OCI-LY7 (cell line): ENCODE measurements around the gene PCED1B. TPM values are rescaled to one million over a fixed set of nuclear protein-coding genes. Genes with fewer than 3 reads are reported as not detected.
"Not testable (repeated sequence)": the region's sequence is repeated elsewhere in the genome, so short reads cannot be mapped to it uniquely, and the experiment has no call there.

Source experiments
- BruUV-seq: library from RNA; stranded (reverse); fragments of 400-500 nt; replicated peaks from 2 replicates; lab custom pipeline; 2021; lab: Mats Ljungman, UMichigan
- CTCF ChIA-PET: fragments of 300-600 bp; sonication (Branson Sonifier 250); formaldehyde crosslinking; loops from one replicate; lab custom pipeline; 2022; ENCODE audit warnings: antibody characterized with exemption; ENCODE audit not compliant: unreplicated experiment; lab: Charles Lee
- POLR2A ChIA-PET: fragments of 300-600 bp; sonication (Branson Sonifier 250); formaldehyde crosslinking; loops from one replicate; lab custom pipeline; 2022; ENCODE audit warnings: antibody characterized with exemption; lab: Charles Lee
- DNase-seq: peaks from one replicate; pipeline ENCODE4 v3.0.0-alpha.2; 2015; ENCODE audit warnings: low spot score
- H2AFZ ChIP-seq: fragments of 200-600 bp; sonication (generic), shearing (Covaris generic); 2 replicates; pipeline ENCODE4 v1.6.1; 2014; ENCODE audit warnings: mild to moderate bottlenecking, antibody characterized with exemption, low read length, moderate library complexity
- H3K27ac ChIP-seq: fragments of 200-600 bp; sonication (generic); 2 replicates; pipeline ENCODE4 v1.5.1; 2014; ENCODE audit warnings: mixed run types, low read depth, mild to moderate bottlenecking, moderate library complexity, low read length, inconsistent platforms; ENCODE audit not compliant: poor library complexity, severe bottlenecking
- H3K36me3 ChIP-seq: fragments of 200-600 bp; sonication (generic); 2 replicates; pipeline ENCODE4 v1.6.1; 2014; ENCODE audit warnings: mild to moderate bottlenecking, antibody characterized with exemption, low read length, moderate library complexity, mixed read lengths; ENCODE audit not compliant: insufficient read depth
- H3K4me1 ChIP-seq: fragments of 200-600 bp; sonication (generic); 2 replicates; pipeline ENCODE4 v1.5.1; 2014; ENCODE audit warnings: mild to moderate bottlenecking, low read length; ENCODE audit not compliant: insufficient read depth, poor library complexity, severe bottlenecking
- H3K4me2 ChIP-seq: fragments of 200-600 bp; sonication (generic); 2 replicates; pipeline ENCODE4 v1.6.1; 2014; ENCODE audit warnings: mild to moderate bottlenecking, low read length
- H3K4me3 ChIP-seq: fragments of 200-600 bp; sonication (generic); 2 replicates; pipeline ENCODE4 v1.5.1; 2014; ENCODE audit warnings: mild to moderate bottlenecking, low read depth, low read length; ENCODE audit not compliant: poor library complexity, severe bottlenecking
- H3K79me2 ChIP-seq: fragments of 200-600 bp; sonication (generic); 2 replicates; pipeline ENCODE4 v1.6.1; 2016; ENCODE audit warnings: low read depth, mild to moderate bottlenecking, low read length, moderate library complexity, mixed read lengths; ENCODE audit not compliant: insufficient read depth
- H3K9me2 ChIP-seq: fragments of 200-600 bp; sonication (generic); 2 replicates; pipeline ENCODE4 v1.6.1; 2016; ENCODE audit warnings: mild to moderate bottlenecking, low read length, mixed read lengths; ENCODE audit not compliant: insufficient read depth
- H3K9me3 ChIP-seq: fragments of 200-600 bp; sonication (generic); 2 replicates; pipeline ENCODE4 v1.6.1; 2014; ENCODE audit warnings: mild to moderate bottlenecking, mixed run types, low read length, mixed read lengths
- H4K20me1 ChIP-seq: fragments of 200-600 bp; sonication (generic); 2 replicates; pipeline ENCODE4 v1.6.1; 2014; ENCODE audit warnings: mild to moderate bottlenecking, antibody characterized with exemption, low read length, moderate library complexity, mixed read lengths; ENCODE audit not compliant: insufficient read depth
- CTCF ChIP-seq: fragments of 200-600 bp; sonication (generic); conservative IDR thresholded peaks from 2 replicates; pipeline ENCODE4 v1.5.1; 2014; ENCODE audit warnings: mild to moderate bottlenecking, antibody characterized with exemption, low read length, moderate library complexity, mixed read lengths
- EZH2phosphoT487 ChIP-seq: fragments of 200-600 bp; sonication (generic); IDR thresholded peaks from 2 replicates; pipeline ENCODE4 v1.6.1; 2018; ENCODE audit warnings: low read depth, borderline replicate concordance, mild to moderate bottlenecking, mixed run types, antibody characterized with exemption, low read length, moderate library complexity, mixed read lengths
- intact Hi-C: fragments of 100-400 bp; cut with micrococcal nuclease; formaldehyde crosslinking; loops from one replicate; pipeline ENCODE4 v1.10.0; 2022; ENCODE audit not compliant: unreplicated experiment
- total RNA-seq, 2 experiments: library from RNA; depleted of rRNA in 1 of 2; stranded (reverse); fragments of >200 nt in 1 of 2; shearing (Covaris generic) in 1 of 2; gene quantifications; 2 replicates each; pipeline ENCODE4 v1.2.3, GENCODE V29; 2014 to 2022

Gene PCED1B
- total RNA-seq, 2 experiments from 2014 or later, result 8.4 to 24.3 TPM

DNA sequence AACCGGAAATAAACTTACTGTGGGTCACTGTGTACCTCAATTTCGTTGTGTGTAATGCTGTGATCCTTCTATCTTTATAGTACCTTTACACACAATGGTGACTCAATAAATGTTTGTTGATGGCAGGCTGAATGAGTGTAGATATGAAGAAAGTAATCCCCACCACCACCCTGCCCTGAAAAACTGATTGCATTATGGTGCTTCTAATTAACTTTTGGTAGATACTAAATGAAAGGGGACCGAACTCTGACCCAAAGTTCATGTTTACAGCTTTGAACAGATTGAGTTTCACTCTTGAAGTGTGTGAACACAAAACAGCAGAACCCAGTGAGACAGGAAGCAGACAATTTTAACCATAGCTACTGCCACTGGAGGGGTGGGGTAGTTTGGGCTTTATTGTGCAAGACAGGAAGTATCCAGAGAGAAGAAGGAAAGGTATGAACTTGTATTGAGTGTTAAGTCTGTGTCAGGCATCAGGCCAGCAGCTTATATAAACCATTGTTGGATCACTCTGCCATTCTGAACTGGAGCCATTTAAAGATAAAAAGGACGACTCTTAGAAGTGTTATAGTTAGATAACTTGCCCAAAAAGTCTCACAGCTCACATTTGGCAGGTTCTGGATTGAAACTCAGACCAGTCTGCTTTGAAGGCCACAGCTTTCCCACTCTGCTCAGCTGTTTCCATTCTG is 197.3 kb downstream of the PCED1B start:
- no peaks in the 10 kb centered on the region for H4K20me1 ChIP-seq
- DNase-seq, result peak; percentile 79
- H3K27ac ChIP-seq, result peak overlapping the region; percentile 49
- H3K4me2 ChIP-seq, result peak overlapping the region; percentile 68
- TF ChIP-seq EZH2phosphoT487 (no peak), CTCF (no peak)
- BruUV-seq, result no TSS peak
- H3K4me3 ChIP-seq, result peak overlapping the region; percentile 31
- ChIA-PET POLR2A (interaction anchor here (0.6 to 2.7 kb wide), 10 partner anchors 9 to 1953 kb away, joined by 3 to 10 read pairs (median 4); no protein-coding TSS in a partner anchor), CTCF (interaction anchor here (1.0 kb wide), 1 partner anchor 31 kb away, joined by 3 read pairs; no protein-coding TSS in a partner anchor)
- peak overlapping the region; percentile 99 for H2AFZ ChIP-seq
- no peaks in the 10 kb centered on the region for H3K36me3 ChIP-seq
- H3K79me2 ChIP-seq, result no peaks in the 10 kb centered on the region
- H3K9me3 ChIP-seq, result no peaks in the 10 kb centered on the region
- intact Hi-C loops, result loop anchor here (2.0 kb wide), 1 partner anchor 60 kb away; no protein-coding TSS in a partner anchor
- H3K9me2 ChIP-seq, result no peaks in the 10 kb centered on the region
- peaks cover 36% of the 10 kb centered on the region for H3K4me1 ChIP-seq

DNA sequence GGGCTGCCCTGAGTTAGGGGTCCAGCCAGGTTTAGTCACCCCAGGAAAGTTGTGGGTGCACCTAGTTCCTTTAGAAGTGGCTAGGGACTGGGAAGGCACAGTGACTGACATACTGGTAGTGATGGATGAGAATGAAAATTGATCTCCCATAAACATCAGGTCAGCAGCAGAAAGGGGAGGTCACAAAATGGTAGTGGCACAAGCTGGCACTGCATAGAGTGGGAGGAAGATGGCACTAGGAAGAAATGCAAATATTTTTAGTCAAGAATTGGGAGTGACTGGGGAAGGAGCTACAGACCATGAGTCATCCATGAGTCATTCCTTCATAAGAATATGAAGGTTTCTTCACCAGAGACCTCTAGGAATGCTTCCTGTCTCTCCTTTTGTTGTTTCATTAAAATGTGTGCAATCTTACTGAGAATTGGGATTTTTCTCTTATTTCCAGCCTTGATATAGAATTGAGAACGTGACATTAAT is 198.6 kb downstream of the PCED1B start:
- intact Hi-C loops, result loop anchor here (2.0 kb wide), 1 partner anchor 61 kb away; no protein-coding TSS in a partner anchor
- Histone ChIP-seq H3K9me2 (no peaks in the 10 kb centered on the region), H3K9me3 (no peaks in the 10 kb centered on the region), H3K4me2 (no peak overlapping the region), H3K4me3 (no peak overlapping the region), H4K20me1 (no peaks in the 10 kb centered on the region), H3K4me1 (peaks cover 36% of the 10 kb centered on the region), H3K79me2 (no peaks in the 10 kb centered on the region), H2AFZ (no peak overlapping the region; the same call in 1 of the 2 replicates), H3K27ac (no peak overlapping the region), H3K36me3 (no peaks in the 10 kb centered on the region)
- DNase-seq, result no peak
- POLR2A ChIA-PET, result no interaction called here
- no TSS peak for BruUV-seq
- CTCF ChIA-PET, result interaction anchor here (0.6 kb wide), 1 partner anchor 29 kb away, joined by 4 read pairs; no protein-coding TSS in a partner anchor
- TF ChIP-seq CTCF (no peak), EZH2phosphoT487 (no peak)

DNA sequence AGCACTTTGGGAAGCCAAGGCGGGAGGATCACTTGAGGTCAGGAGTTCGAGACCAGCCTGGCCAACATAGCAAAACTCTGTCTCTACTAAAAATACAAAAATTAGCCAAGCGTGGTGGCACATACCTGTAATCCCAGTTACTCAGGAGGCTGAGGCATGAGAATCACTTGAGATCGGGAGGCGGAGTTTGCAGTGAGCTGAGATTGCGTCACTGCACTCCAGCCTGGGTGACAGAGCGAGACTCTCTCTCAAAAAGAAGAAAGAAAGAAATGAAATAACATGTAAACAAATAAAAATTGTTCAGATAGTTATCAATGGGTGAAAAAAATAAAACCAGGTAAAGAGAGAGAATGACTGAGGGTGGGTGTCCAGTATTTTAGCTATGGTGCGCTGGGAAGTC is 200.3 kb downstream of the PCED1B start:
- BruUV-seq, POLR2A ChIA-PET: not testable (repeated sequence)

More for the DNA sequence above, 200.3 kb downstream of the PCED1B start:
- H3K4me3 ChIP-seq, CTCF ChIA-PET, intact Hi-C loops, H3K9me3 ChIP-seq, H3K27ac ChIP-seq, H3K79me2 ChIP-seq, H3K36me3 ChIP-seq, H3K9me2 ChIP-seq, H4K20me1 ChIP-seq, DNase-seq, H2AFZ ChIP-seq, H3K4me2 ChIP-seq: not testable (repeated sequence)
- peaks cover 30% of the 10 kb centered on the region for H3K4me1 ChIP-seq
